ENCODE measurements around the gene MTCP1.
A peak's percentile ranks its signal among the peaks of the same experiment; 100 is the strongest.

Gene MTCP1

GRCh38 chrX:155070975-155071693 lies at the start of gene MTCP1, which contains the start of the genes BRCC3 and CMC4:
Gene MTCP1 (minus strand): TSS chrX:155071136. CDS start chrX:155066010, 5,126 bp downstream.
Gene BRCC3 (plus strand): TSS chrX:155071508. CDS start chrX:155071528, 20 bp downstream.
Gene CMC4 (minus strand): TSS chrX:155071136. CDS start chrX:155064023, 7,113 bp downstream.
- no peak for TF ChIP-seq CTCF (IDR thresholded peaks at IDR 0.05; ENCODE audit: low read depth, low read length, missing control alignments)
- DNase-seq (ENCODE audit: extremely low read depth, low read depth) = peak; percentile 22
- peak within 1 kb of the TSS; percentile 75 for H3K4me3 ChIP-seq (replicated peaks; ENCODE audit: low read depth, low read length)

GRCh38 chrX:155115174-155115819 lies 44.4 kb upstream of the MTCP1 start:
- no peak overlapping the region for H3K4me3 ChIP-seq (replicated peaks; ENCODE audit: low read depth, low read length)
- no peak for TF ChIP-seq CTCF (IDR thresholded peaks at IDR 0.05; ENCODE audit: low read depth, low read length, missing control alignments)
- DNase-seq (ENCODE audit: extremely low read depth, low read depth) = no peak

- no peak overlapping the region for H3K4me3 ChIP-seq (replicated peaks; ENCODE audit: low read depth, low read length)
- TF ChIP-seq CTCF (IDR thresholded peaks at IDR 0.05; ENCODE audit: low read depth, low read length, missing control alignments) = no peak
Observed at GRCh38 chrX:155113097-155113496, 42.2 kb upstream of the MTCP1 start.

GRCh38 chrX:155112171-155112570 lies 41.2 kb upstream of the MTCP1 start:
- no peak overlapping the region for H3K4me3 ChIP-seq (replicated peaks; ENCODE audit: low read depth, low read length)
- TF ChIP-seq CTCF (IDR thresholded peaks at IDR 0.05; ENCODE audit: low read depth, low read length, missing control alignments) = no peak
- DNase-seq (ENCODE audit: extremely low read depth, low read depth) = no peak

More at GRCh38 chrX:155113097-155113496, 42.2 kb upstream of the MTCP1 start:
- no peak for DNase-seq (ENCODE audit: extremely low read depth, low read depth)

- H3K4me3 ChIP-seq (replicated peaks; ENCODE audit: low read depth, low read length) = no peak overlapping the region
- no peak for TF ChIP-seq CTCF (IDR thresholded peaks at IDR 0.05; ENCODE audit: low read depth, low read length, missing control alignments)
- DNase-seq (ENCODE audit: extremely low read depth, low read depth) = no peak
Observed at GRCh38 chrX:155108427-155108826, 37.5 kb upstream of the MTCP1 start.

GRCh38 chrX:155105919-155106318 lies 35.0 kb upstream of the MTCP1 start:
- DNase-seq (ENCODE audit: extremely low read depth, low read depth) = no peak
- TF ChIP-seq CTCF (IDR thresholded peaks at IDR 0.05; ENCODE audit: low read depth, low read length, missing control alignments) = no peak
- no peak overlapping the region for H3K4me3 ChIP-seq (replicated peaks; ENCODE audit: low read depth, low read length)
